NB4 (cell line): ENCODE data around the gene SURF6.

Source experiments
- DNase-seq: peaks from one replicate; pipeline ENCODE4 v3.0.0; 2010; ENCODE audit warnings: low read depth
- H3K4me3 ChIP-seq: one replicate; pipeline ENCODE4 v1.5.1; 2011; ENCODE audit warnings: mild to moderate bottlenecking, low read depth, low read length, moderate library complexity
- MYC ChIP-seq: IDR thresholded peaks from 2 replicates; pipeline ENCODE4 v1.6.1; 2011; ENCODE audit warnings: low read depth, low read length
- POLR2A ChIP-seq: IDR thresholded peaks from 2 replicates; pipeline ENCODE4 v1.6.1; 2011; ENCODE audit warnings: mild to moderate bottlenecking; ENCODE audit not compliant: insufficient read length; ENCODE audit errors: extremely low read depth
- TF ChIP-seq, protein P1 (sequence below): IDR thresholded peaks from 2 replicates; pipeline ENCODE4 v1.6.1; 2011; ENCODE audit warnings: low read depth, low read length
- TF ChIP-seq, protein P2 (sequence below): IDR thresholded peaks from one replicate; pipeline ENCODE4 v1.5.1; 2012; ENCODE audit warnings: low read depth, low read length

SURF6 gene

DNA sequence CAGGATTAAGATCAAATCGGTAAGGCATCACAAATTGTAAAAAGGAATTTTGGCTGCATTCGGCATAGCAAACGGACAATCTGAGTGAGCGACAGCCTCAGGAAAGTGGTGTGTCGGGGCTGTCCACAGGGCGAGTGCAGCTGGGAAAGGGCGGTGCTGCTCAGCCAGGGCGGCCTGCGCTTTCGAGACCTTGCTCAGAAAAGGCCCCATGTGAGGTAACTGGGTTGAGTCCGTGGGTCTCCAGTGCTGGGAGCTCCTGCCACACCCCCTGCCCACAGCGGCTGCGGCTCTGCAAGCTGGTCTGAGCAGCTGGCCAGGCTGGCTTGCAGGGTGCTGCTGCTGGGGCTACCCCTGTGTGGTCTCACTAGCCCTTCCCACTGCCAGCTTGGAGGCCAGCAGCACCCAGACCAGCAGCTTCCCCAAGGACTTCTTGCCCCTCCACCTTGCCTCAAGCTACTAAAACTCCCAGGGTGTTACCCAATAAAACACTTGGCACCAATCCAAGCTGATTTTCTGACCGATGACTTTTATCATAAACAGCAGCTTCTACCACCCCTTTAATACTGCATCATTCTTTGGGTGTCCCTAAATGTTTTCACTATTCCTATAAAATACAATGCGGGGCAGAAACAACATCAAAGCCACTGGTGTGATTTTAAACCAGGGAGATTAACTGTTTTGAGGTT is 26.5 kb upstream of the SURF6 start:
- no peak for DNase-seq
- no peak for TF ChIP-seq MYC
- TF ChIP-seq, protein P1, sequence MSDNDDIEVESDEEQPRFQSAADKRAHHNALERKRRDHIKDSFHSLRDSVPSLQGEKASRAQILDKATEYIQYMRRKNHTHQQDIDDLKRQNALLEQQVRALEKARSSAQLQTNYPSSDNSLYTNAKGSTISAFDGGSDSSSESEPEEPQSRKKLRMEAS, result no peak
- TF ChIP-seq POLR2A, result no peak
- TF ChIP-seq, protein P2, sequence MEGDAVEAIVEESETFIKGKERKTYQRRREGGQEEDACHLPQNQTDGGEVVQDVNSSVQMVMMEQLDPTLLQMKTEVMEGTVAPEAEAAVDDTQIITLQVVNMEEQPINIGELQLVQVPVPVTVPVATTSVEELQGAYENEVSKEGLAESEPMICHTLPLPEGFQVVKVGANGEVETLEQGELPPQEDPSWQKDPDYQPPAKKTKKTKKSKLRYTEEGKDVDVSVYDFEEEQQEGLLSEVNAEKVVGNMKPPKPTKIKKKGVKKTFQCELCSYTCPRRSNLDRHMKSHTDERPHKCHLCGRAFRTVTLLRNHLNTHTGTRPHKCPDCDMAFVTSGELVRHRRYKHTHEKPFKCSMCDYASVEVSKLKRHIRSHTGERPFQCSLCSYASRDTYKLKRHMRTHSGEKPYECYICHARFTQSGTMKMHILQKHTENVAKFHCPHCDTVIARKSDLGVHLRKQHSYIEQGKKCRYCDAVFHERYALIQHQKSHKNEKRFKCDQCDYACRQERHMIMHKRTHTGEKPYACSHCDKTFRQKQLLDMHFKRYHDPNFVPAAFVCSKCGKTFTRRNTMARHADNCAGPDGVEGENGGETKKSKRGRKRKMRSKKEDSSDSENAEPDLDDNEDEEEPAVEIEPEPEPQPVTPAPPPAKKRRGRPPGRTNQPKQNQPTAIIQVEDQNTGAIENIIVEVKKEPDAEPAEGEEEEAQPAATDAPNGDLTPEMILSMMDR, result no peak
- no peak overlapping the region for H3K4me3 ChIP-seq

- TF ChIP-seq, protein P1, result no peak
- TF ChIP-seq MYC, result no peak
- TF ChIP-seq, protein P2, result no peak
- TF ChIP-seq POLR2A, result no peak
- H3K4me3 ChIP-seq, result no peak overlapping the region
Observed at GRCh38 chr9:133361507-133362092, 25.6 kb upstream of the SURF6 start.

DNA sequence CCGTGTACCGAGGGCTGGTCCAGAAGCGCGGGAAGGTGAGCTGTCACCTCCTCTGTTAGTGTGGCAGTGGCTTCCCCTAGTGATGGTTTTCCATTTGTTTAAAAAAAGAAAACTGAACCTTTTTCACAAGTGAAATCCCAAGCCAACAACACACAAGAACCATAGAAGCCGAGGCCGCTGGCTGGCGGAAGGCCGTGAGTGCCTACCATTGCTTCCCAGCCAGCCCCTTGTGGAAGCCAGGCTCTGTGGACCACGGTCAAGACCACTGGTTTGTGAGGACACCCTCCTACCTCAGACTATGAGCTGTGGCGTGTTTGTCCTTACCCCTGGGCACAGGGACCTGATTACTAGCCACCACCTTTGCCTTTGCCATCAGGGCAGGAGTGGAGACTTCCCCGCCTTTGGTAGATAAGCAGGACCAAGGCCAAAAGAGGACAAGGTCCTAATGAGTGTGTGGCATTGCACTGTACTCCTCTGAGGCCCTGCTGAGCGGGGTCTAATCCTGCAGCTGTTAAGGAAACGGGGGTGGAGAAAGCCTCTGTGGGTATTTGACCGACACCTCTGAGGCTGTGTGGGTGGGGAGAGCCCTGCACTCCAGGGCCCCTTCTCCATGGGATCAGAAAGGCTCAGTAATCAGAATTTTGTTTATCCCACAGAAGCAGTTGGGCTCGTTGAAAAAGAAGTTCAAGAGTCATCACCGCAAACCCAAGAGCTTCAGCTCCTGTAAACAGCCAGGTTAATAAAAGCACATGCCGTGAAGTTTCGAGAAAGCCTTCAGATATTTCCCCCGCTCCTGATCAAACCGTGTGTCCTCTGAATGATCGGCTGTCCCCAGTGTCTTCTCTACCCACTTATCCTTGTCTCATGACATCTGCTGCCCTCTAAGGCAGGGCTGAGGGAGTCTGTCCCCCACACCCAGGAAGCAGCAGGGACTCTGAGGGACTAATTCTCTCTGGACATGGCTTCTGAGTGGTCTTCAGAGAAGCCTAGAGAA is 24.7 kb upstream of the SURF6 start:
- no peak overlapping the region for H3K4me3 ChIP-seq
- no peak for DNase-seq
- no peak for TF ChIP-seq MYC
- TF ChIP-seq, protein P1, result no peak
- TF ChIP-seq, protein P2, result no peak
- peak; percentile 5 for TF ChIP-seq POLR2A

More at GRCh38 chr9:133361507-133362092, 25.6 kb upstream of the SURF6 start:
- DNase-seq, result no peak

DNA sequence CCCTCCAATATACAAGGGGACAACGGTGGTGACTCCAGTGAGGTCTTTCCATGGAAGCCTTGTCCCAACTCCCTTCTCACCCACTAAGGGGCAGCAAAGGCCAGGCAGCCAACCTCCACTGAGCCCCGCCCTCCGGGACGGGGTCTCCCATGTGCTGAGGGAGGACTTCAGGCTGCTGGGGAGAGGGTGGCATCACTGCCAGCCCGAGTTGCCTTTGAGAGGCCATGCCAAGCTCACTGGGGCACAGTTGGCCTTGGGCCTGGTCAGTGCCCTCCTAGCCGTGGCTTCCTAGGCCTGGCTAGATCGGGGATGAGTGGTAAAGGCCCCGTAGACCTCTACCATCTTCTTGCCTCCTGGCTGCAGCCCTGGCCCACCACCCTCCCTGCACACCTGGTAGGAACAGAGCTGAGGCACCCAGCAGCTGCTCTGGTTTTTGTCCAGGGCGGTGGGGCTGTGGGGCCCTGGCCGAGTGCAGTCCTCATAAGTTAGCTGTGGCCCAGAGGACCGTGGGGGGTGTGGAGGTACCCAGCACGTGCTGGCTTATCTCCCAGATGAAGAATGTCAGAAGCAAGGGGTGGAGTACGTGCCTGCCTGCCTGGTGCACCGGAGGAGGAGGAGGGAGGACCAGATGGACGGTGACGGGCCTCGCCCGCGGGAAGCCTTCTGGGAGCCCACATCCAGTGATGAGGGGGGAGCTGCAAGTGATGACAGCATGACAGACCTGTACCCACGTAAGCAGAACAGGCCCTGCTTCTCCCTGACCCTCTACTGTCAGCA is 23.6 kb upstream of the SURF6 start:
- no peak overlapping the region for H3K4me3 ChIP-seq
- no peak for TF ChIP-seq POLR2A
- TF ChIP-seq, protein P2, result peak; percentile 36
- DNase-seq, result peak; percentile 57

DNA sequence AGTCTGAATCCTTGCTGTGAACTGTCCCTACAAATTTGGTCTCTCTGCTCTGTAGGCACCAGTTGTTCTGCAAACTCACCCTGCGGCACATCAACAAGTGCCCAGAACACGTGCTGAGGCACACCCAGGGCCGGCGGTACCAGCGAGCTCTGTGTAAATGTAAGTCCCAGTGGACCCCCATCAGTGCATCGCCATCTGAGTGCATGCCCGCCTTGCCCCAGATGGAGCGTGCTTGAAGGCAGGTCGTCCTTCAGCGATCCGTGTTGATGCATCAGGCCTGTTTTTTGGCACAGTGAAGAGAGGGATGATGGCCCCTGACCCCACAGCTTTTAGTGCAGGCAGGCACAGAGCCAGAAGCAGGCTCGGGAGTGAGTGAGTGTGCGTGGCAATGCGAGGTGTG is 21.7 kb upstream of the SURF6 start:
- TF ChIP-seq POLR2A (no peak), MYC (no peak)
- TF ChIP-seq, protein P1, result no peak
- TF ChIP-seq, protein P2, result no peak
- peak overlapping the region; percentile 59 for H3K4me3 ChIP-seq
- DNase-seq, result no peak
